ENCODE data around the gene PRIM2. TPM values are rescaled to one million over a fixed set of nuclear protein-coding genes. Genes with fewer than 3 reads are reported as not detected.
"Not testable (repeated sequence)": the region's sequence is repeated elsewhere in the genome, so short reads cannot be mapped to it uniquely, and the experiment has no call there.

The PRIM2 gene
- total and polyA plus RNA-seq, 2 of the 4 experiments (the other 2 are of a cell fraction), result 11.8 to 37.5 TPM

- Histone ChIP-seq H2BK120ac (ENCODE audit: low read depth, low read length) (peak overlapping the region; percentile 99), H2BK15ac (ENCODE audit: low read depth, low read length) (peak overlapping the region; percentile 43; the same call in 1 of the 3 replicates), H3K27ac (ENCODE audit: insufficient read depth, low read length) (peak overlapping the region; percentile 100), H3K4ac (ENCODE audit: low read depth, low read length) (peak overlapping the region; percentile 94), H2BK20ac (ENCODE audit: low read depth, low read length) (peak overlapping the region; percentile 95), H3K18ac (ENCODE audit: low read depth, low read length) (peak overlapping the region; percentile 98), H4K8ac (ENCODE audit: low read depth in 2 of 2, low read length in 2 of 2) (peak overlapping the region; percentile 49 to 92; a peak in 3 of 4 replicates), H3K4me2 (ENCODE audit: low read depth, low read length) (peak overlapping the region; percentile 28; the same call in 1 of the 2 replicates), H3K4me1 (ENCODE audit: control insufficient read depth, insufficient read depth, low read length) (peaks cover 14% of the 10 kb centered on the region), H3K23ac (ENCODE audit: low read depth, low read length) (peak overlapping the region; percentile 93), H3K56ac (ENCODE audit: extremely low read depth, insufficient read depth, low read length) (peak overlapping the region; percentile 70; the same call in 1 of the 2 replicates), H2AK5ac (ENCODE audit: low read depth, low read length) (peak overlapping the region; percentile 81), H3K79me1 (ENCODE audit: low read depth in 1 of 2, low read length in 2 of 2) (peaks cover 7 to 21% of the 10 kb centered on the region in 2 experiments; a peak in 3 of 4 replicates), H2BK5ac (ENCODE audit: low read depth, low read length, poor library complexity, severe bottlenecking) (peak overlapping the region; percentile 97), H4K5ac (ENCODE audit: low read depth, low read length) (peak overlapping the region; percentile 95), H4K91ac (ENCODE audit: insufficient read depth, low read depth, low read length) (peak overlapping the region; percentile 73), H3K14ac (replicated peaks; ENCODE audit: low read depth, low read length) (peak overlapping the region; percentile 94)
- H3K36me3 ChIP-seq (ENCODE audit: control insufficient read depth, insufficient read depth, low read length); BruUV-seq (replicated peaks); H3K27me3 ChIP-seq (ENCODE audit: control insufficient read depth, insufficient read depth, low read length); H3K9ac ChIP-seq (ENCODE audit: low read depth, low read length); H2AFZ ChIP-seq (replicated peaks; ENCODE audit: low read length, poor library complexity); H2AK9ac ChIP-seq (replicated peaks; ENCODE audit: low read depth, low read length, poor library complexity); intact Hi-C loops (cut with micrococcal nuclease); H4K20me1 ChIP-seq (ENCODE audit: insufficient read depth, low read length); H3K9me1 ChIP-seq (ENCODE audit: insufficient read depth, low read length); H3K9me3 ChIP-seq (ENCODE audit: control insufficient read depth, insufficient read depth, low read length); ATAC-seq (ENCODE audit: low read depth); in situ Hi-C loops (cut with MboI; ENCODE audit: low sequenced_read_pairs); CTCF ChIA-PET; dilution Hi-C loops (cut with HindIII; ENCODE audit: low sequenced_read_pairs, unreplicated experiment); POLR2A ChIA-PET (ENCODE audit: unreplicated experiment); H3K4me3 ChIP-seq (ENCODE audit: insufficient read depth, low read depth, low read length): not testable (repeated sequence)
- TF ChIP-seq CEBPB (IDR thresholded peaks at IDR 0.05; ENCODE audit: low read depth, low read length) (peak; percentile 81), BHLHE40 (IDR thresholded peaks at IDR 0.05; ENCODE audit: low read depth, low read length) (0 out of 2 replicates have a peak, but pooled peaks have one; percentile 26)
- DNase-seq, result peak; percentile 33
- no CpG with 5 or more reads among the region's 2 CpGs for WGBS, 2 experiments (ENCODE audit: extremely low coverage in 2 of 2, insufficient read length in 1 of 2)
Observed at GRCh38 chr6:57475656-57476055, 158.2 kb downstream of the PRIM2 start.

DNA sequence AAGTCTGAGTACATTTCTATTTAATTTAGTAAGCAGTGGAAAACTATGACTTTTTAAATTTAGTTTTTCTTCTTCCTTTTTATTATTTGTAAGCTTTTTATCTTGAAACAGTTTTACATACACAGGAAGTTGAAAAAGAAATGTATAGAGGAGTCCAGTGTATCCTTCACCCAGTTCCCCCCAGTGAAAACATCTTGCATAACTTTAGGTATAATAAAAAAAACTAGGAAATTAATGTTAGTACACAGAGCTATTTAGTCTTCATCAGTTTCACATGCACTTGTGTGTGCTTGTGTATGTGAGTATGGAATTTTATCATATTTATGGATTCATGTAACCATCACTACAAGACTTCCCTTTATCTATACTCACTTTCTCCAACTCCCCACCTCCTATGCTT lies 162.8 kb downstream of the PRIM2 start:
- H3K4me2 ChIP-seq (ENCODE audit: low read depth, low read length); H3K4me3 ChIP-seq (ENCODE audit: insufficient read depth, low read depth, low read length); H3K9ac ChIP-seq (ENCODE audit: low read depth, low read length); POLR2A ChIA-PET (ENCODE audit: unreplicated experiment); H3K27me3 ChIP-seq (ENCODE audit: control insufficient read depth, insufficient read depth, low read length); H3K4me1 ChIP-seq (ENCODE audit: control insufficient read depth, insufficient read depth, low read length); ATAC-seq (ENCODE audit: low read depth); dilution Hi-C loops (cut with HindIII; ENCODE audit: low sequenced_read_pairs, unreplicated experiment); H3K14ac ChIP-seq (replicated peaks; ENCODE audit: low read depth, low read length); H2AFZ ChIP-seq (replicated peaks; ENCODE audit: low read length, poor library complexity); CTCF ChIA-PET; intact Hi-C loops (cut with micrococcal nuclease); H3K56ac ChIP-seq (ENCODE audit: extremely low read depth, insufficient read depth, low read length); H4K91ac ChIP-seq (ENCODE audit: insufficient read depth, low read depth, low read length); in situ Hi-C loops (cut with MboI; ENCODE audit: low sequenced_read_pairs); H4K20me1 ChIP-seq (ENCODE audit: insufficient read depth, low read length); H3K9me3 ChIP-seq (ENCODE audit: control insufficient read depth, insufficient read depth, low read length); H3K23ac ChIP-seq (ENCODE audit: low read depth, low read length); H3K27ac ChIP-seq (ENCODE audit: insufficient read depth, low read length); H3K36me3 ChIP-seq (ENCODE audit: control insufficient read depth, insufficient read depth, low read length); BruUV-seq (replicated peaks); H2BK20ac ChIP-seq (ENCODE audit: low read depth, low read length); H2AK9ac ChIP-seq (replicated peaks; ENCODE audit: low read depth, low read length, poor library complexity); DNase-seq; H3K9me1 ChIP-seq (ENCODE audit: insufficient read depth, low read length); H4K5ac ChIP-seq (ENCODE audit: low read depth, low read length): not testable (repeated sequence)
- Histone ChIP-seq H2BK15ac (ENCODE audit: low read depth, low read length) (peak overlapping the region; percentile 84; the same call in 1 of the 3 replicates), H3K4ac (ENCODE audit: low read depth, low read length) (peak overlapping the region; percentile 38; the same call in 1 of the 2 replicates), H4K8ac (ENCODE audit: low read depth in 2 of 2, low read length in 2 of 2) (peak overlapping the region in 1 of 2 experiments; percentile 50; a peak in 2 of 4 replicates), H2BK120ac (ENCODE audit: low read depth, low read length) (peak overlapping the region; percentile 35; the same call in 1 of the 2 replicates), H3K79me1 (ENCODE audit: low read depth in 1 of 2, low read length in 2 of 2) (peaks cover 14 to 29% of the 10 kb centered on the region in 2 experiments), H2BK5ac (ENCODE audit: low read depth, low read length, poor library complexity, severe bottlenecking) (peak overlapping the region; percentile 46), H2AK5ac (ENCODE audit: low read depth, low read length) (0 out of 2 replicates have a peak overlapping the region, but pooled peaks have one; percentile 12), H3K18ac (ENCODE audit: low read depth, low read length) (peak overlapping the region; percentile 96; the same call in 1 of the 2 replicates)

Measured in IMR-90 (cell line).